Vagina (tissue), 2 donors: ENCODE results near the gene TBCD.

ENCODE experiments used
- POLR2A ChIP-seq, 2 donors: fragments of 450-650 bp; IDR thresholded peaks; one replicate each; pipeline ENCODE4 v1.6.1; 2017; ENCODE audit warnings: antibody characterized with exemption in 2 of 2, mild to moderate bottlenecking in 2 of 2, moderate library complexity in 2 of 2
- TF ChIP-seq, protein P1 (sequence below), 3 experiments: fragments of 450-650 bp in 2 of 3; fragments of 200-600 bp in 1 of 3; sonication (generic) in 1 of 3; IDR thresholded peaks; one replicate each; pipeline ENCODE4 v1.5.1; 2017 to 2019; ENCODE audit warnings: antibody characterized with exemption in 3 of 3, mild to moderate bottlenecking in 2 of 3, moderate library complexity in 2 of 3

DNA sequence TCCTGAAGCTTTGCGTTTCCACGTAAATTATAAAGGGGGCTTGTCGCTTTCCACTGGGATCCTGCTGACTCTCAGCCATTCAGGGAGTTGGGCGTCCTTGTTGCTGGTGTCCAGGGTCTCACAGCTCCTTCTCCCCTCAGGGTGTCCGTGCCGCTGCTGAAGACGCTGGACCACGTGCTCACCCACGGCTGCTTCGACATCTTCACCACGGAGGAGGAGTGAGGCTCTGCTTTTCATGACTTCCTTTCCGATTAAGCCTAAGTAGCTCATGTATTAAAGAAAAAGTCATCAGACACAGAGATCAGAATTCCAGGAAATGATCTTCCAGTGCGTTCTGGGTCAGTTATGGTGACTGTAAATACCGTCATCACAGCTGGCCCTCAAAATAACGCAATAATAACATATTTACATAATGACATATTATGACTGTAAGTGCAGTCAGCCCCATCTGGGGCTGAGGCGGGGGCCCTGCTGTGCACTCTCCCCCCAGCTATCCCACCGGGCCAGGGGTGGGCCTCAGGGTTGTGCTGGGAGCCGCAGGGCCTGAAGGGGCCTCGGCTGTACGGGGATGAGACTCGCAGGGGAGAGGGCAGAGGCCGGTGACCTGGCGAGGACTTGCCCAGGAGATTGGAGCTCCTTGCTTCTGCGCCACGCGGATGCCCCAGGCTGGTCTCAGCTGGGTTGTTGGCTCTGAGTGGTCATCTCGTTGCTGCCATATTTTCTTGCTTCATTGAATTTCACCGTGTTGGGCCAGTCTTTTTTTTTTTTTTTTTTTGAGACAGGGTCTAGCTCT, 180.8 kb downstream of the TBCD start:
- TF ChIP-seq, protein P1, sequence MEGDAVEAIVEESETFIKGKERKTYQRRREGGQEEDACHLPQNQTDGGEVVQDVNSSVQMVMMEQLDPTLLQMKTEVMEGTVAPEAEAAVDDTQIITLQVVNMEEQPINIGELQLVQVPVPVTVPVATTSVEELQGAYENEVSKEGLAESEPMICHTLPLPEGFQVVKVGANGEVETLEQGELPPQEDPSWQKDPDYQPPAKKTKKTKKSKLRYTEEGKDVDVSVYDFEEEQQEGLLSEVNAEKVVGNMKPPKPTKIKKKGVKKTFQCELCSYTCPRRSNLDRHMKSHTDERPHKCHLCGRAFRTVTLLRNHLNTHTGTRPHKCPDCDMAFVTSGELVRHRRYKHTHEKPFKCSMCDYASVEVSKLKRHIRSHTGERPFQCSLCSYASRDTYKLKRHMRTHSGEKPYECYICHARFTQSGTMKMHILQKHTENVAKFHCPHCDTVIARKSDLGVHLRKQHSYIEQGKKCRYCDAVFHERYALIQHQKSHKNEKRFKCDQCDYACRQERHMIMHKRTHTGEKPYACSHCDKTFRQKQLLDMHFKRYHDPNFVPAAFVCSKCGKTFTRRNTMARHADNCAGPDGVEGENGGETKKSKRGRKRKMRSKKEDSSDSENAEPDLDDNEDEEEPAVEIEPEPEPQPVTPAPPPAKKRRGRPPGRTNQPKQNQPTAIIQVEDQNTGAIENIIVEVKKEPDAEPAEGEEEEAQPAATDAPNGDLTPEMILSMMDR (IDR thresholded peaks at IDR 0.05), result no peak
- TF ChIP-seq POLR2A (IDR thresholded peaks at IDR 0.05), result no peak
